ENCODE data around the gene NKD2. TPM values are rescaled to one million over a fixed set of nuclear protein-coding genes. Genes with fewer than 3 reads are reported as not detected.

The NKD2 gene
- total and polyA plus RNA-seq, 2 experiments from 2014 or later, result 9.0 to 11.9 TPM

GRCh38 chr5:984774-985173 is 23.8 kb upstream of the NKD2 start:
- H3K27ac ChIP-seq (ENCODE audit: low read depth), result no peak overlapping the region
- H3K27me3 ChIP-seq (ENCODE audit: insufficient read depth), result no peaks in the 10 kb centered on the region
- H3K4me3 ChIP-seq, result no peak overlapping the region
- H3K4me1 ChIP-seq (ENCODE audit: insufficient read depth), result no peaks in the 10 kb centered on the region
- H3K4me2 ChIP-seq, result no peak overlapping the region
- Mint-ChIP-seq H3K4me3 (no peak overlapping the region), H3K36me3 (ENCODE audit: low read depth) (no peaks in the 10 kb centered on the region), H3K9me3 (peaks cover 35% of the 10 kb centered on the region), H3K27ac (no peak overlapping the region), H3K4me1 (peaks cover 5% of the 10 kb centered on the region; the same call in 2 of the 3 replicates), H3K27me3 (ENCODE audit: insufficient read depth, low read depth, poor library complexity) (peaks cover 11% of the 10 kb centered on the region)
- no peaks in the 10 kb centered on the region for H3F3A ChIP-seq (replicated peaks; ENCODE audit: low read depth)
- TF ChIP-seq ZNF462 (CRISPR knock-in tag; IDR thresholded peaks at IDR 0.05) (no peak), NANOG (IDR thresholded peaks at IDR 0.05; ENCODE audit: borderline replicate concordance) (no peak), POLR2AphosphoS5 (IDR thresholded peaks at IDR 0.05; ENCODE audit: low read depth) (no peak), STAT1 (IDR thresholded peaks at IDR 0.05; ENCODE audit: unreplicated experiment) (no peak), JUNB (IDR thresholded peaks at IDR 0.05; ENCODE audit: unreplicated experiment) (no peak), EZH2phosphoT487 (IDR thresholded peaks at IDR 0.05; ENCODE audit: unreplicated experiment) (no peak), CREB1 (CRISPR knock-in tag; IDR thresholded peaks at IDR 0.05; ENCODE audit: low read depth) (no peak), CTCF (conservative IDR thresholded peaks at IDR 0.05; ENCODE audit: low read depth in 2 of 2) (no peak), EZH2 (IDR thresholded peaks at IDR 0.05; ENCODE audit: low read depth, unreplicated experiment) (no peak), ZNF114 (CRISPR knock-in tag; IDR thresholded peaks at IDR 0.05) (no peak), ZNF331 (CRISPR knock-in tag; IDR thresholded peaks at IDR 0.05; ENCODE audit: low read depth) (no peak)
- TF ChIP-seq, protein P1, sequence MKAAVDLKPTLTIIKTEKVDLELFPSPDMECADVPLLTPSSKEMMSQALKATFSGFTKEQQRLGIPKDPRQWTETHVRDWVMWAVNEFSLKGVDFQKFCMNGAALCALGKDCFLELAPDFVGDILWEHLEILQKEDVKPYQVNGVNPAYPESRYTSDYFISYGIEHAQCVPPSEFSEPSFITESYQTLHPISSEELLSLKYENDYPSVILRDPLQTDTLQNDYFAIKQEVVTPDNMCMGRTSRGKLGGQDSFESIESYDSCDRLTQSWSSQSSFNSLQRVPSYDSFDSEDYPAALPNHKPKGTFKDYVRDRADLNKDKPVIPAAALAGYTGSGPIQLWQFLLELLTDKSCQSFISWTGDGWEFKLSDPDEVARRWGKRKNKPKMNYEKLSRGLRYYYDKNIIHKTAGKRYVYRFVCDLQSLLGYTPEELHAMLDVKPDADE (IDR thresholded peaks at IDR 0.05), result no peak
- TF ChIP-seq, protein P2, sequence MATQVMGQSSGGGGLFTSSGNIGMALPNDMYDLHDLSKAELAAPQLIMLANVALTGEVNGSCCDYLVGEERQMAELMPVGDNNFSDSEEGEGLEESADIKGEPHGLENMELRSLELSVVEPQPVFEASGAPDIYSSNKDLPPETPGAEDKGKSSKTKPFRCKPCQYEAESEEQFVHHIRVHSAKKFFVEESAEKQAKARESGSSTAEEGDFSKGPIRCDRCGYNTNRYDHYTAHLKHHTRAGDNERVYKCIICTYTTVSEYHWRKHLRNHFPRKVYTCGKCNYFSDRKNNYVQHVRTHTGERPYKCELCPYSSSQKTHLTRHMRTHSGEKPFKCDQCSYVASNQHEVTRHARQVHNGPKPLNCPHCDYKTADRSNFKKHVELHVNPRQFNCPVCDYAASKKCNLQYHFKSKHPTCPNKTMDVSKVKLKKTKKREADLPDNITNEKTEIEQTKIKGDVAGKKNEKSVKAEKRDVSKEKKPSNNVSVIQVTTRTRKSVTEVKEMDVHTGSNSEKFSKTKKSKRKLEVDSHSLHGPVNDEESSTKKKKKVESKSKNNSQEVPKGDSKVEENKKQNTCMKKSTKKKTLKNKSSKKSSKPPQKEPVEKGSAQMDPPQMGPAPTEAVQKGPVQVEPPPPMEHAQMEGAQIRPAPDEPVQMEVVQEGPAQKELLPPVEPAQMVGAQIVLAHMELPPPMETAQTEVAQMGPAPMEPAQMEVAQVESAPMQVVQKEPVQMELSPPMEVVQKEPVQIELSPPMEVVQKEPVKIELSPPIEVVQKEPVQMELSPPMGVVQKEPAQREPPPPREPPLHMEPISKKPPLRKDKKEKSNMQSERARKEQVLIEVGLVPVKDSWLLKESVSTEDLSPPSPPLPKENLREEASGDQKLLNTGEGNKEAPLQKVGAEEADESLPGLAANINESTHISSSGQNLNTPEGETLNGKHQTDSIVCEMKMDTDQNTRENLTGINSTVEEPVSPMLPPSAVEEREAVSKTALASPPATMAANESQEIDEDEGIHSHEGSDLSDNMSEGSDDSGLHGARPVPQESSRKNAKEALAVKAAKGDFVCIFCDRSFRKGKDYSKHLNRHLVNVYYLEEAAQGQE (IDR thresholded peaks at IDR 0.05; ENCODE audit: unreplicated experiment), result no peak
- DNase-seq (ENCODE audit: low spot score), result no peak
- H4K20me1 ChIP-seq (replicated peaks; ENCODE audit: insufficient read depth), result no peaks in the 10 kb centered on the region
- H2AFZ ChIP-seq, result no peak overlapping the region
- H3K9me2 ChIP-seq (ENCODE audit: insufficient read depth), result 0 out of 2 replicates have a peak, but pooled peaks cover 4% of the 10 kb centered on the region
- no peaks in the 10 kb centered on the region for H3K36me3 ChIP-seq (ENCODE audit: insufficient read depth)
- no peaks in the 10 kb centered on the region for H3K79me2 ChIP-seq (replicated peaks; ENCODE audit: insufficient read depth)
- no peak for ATAC-seq

All from GM23338 (cell line).